ENCODE results near the gene LUC7L3. TPM values are rescaled to one million over a fixed set of nuclear protein-coding genes. Genes with fewer than 3 reads are reported as not detected.

The LUC7L3 gene
- total and polyA plus RNA-seq, 2 donors (not counting 1 experiment from before 2014, with no cell fraction given), result 42.9 to 311 TPM

GRCh38 chr17:50719924-50720794 is 756 bp downstream of the LUC7L3 start:
- peaks cover 0 to 2% (median 0%) of the 10 kb centered on the region in 3 donors for H3K9me3 ChIP-seq (ENCODE audit: control extremely low read depth in 1 of 3, control insufficient read depth in 2 of 3, insufficient read depth in 1 of 3, low read length in 2 of 3)
- TF ChIP-seq EZH2 (IDR thresholded peaks at IDR 0.05; ENCODE audit: borderline replicate concordance, insufficient read depth, low read depth, low read length, poor library complexity, severe bottlenecking) (no peak), CTCF (IDR thresholded peaks at IDR 0.05) (no peak)
- peaks cover 33% of the 10 kb centered on the region for H4K20me1 ChIP-seq (ENCODE audit: control insufficient read depth, insufficient read depth, low read length, poor library complexity, severe bottlenecking)
- ATAC-seq (ENCODE audit: low read depth), result no peak
- Mint-ChIP-seq H3K4me3 (peak overlapping the region; percentile 98), H3K27me3 (no peaks in the 10 kb centered on the region), H3K4me1 (peaks cover 38% of the 10 kb centered on the region), H3K9me3 (ENCODE audit: insufficient read depth) (no peaks in the 10 kb centered on the region), H3K27ac (peak overlapping the region; percentile 99)
- under 1% methylated on average over 15 of the region's 25 CpGs for WGBS (ENCODE audit: insufficient coverage)
- H2AFZ ChIP-seq (ENCODE audit: insufficient read depth, low read depth, low read length, poor library complexity, severe bottlenecking), result peak overlapping the region; percentile 88
- intact Hi-C loops (cut with micrococcal nuclease), result loop anchor here (1.0 to 5.0 kb wide), 3 partner anchors 13 to 933 kb away; partner anchors contain the start of genes ANKRD40 and KAT7
- no peak for DNase-seq
- H3K79me2 ChIP-seq (ENCODE audit: control insufficient read depth, insufficient read depth, low read length), result peaks cover 58% of the 10 kb centered on the region
- H3K9ac ChIP-seq (ENCODE audit: low read length), result peak overlapping the region; percentile 91
- peak overlapping the region; percentile 71 for H3K4me2 ChIP-seq (replicated peaks; ENCODE audit: low read depth, low read length, poor library complexity, severe bottlenecking)
- H3K36me3 ChIP-seq (replicated peaks in 1 of 2; ENCODE audit: control extremely low read depth in 1 of 2, control insufficient read depth in 1 of 2, extremely low read depth in 1 of 2, insufficient read depth in 2 of 2, low read length in 1 of 2), result peaks cover 1 to 11% of the 10 kb centered on the region in 2 experiments
- ChIA-PET POLR2A (interaction anchor here (0.9 to 1.4 kb wide), 5 partner anchors 11 to 348 kb away, joined by 3 to 14 read pairs (median 7); partner anchors contain the start of genes ANKRD40 and TOB1), CTCF (interaction anchor here (0.6 to 1.0 kb wide), 3 partner anchors 12 to 241 kb away, joined by 3 to 4 read pairs (median 4); partner anchors contain the start of gene RSAD1)
- peak overlapping the region; percentile 75 to 97 (median 87) for H3K4me3 ChIP-seq (ENCODE audit: control extremely low read depth in 1 of 5, extremely low read depth in 1 of 5, insufficient read depth in 1 of 5, low read depth in 2 of 5, low read length in 4 of 5)
- H3K27ac ChIP-seq (ENCODE audit: low read length in 2 of 2), result peak overlapping the region; percentile 96 to 97
- H3K27me3 ChIP-seq (replicated peaks in 1 of 4; ENCODE audit: control extremely low read depth in 1 of 4, control insufficient read depth in 3 of 4, insufficient read depth in 4 of 4, low read length in 3 of 4), result no peaks in the 10 kb centered on the region
- peaks cover 31 to 36% of the 10 kb centered on the region in 2 donors for H3K4me1 ChIP-seq (ENCODE audit: control insufficient read depth in 2 of 2, insufficient read depth in 2 of 2, low read length in 2 of 2)

All from B cell (primary cell).